Fibroblast of peridontal ligament (primary cell): ENCODE data around the gene TSPAN9.

Source experiments
- DNase-seq: peaks from one replicate; pipeline ENCODE4 v3.0.0-alpha.2; 2010; ENCODE audit errors: extremely low read depth

TSPAN9 gene

GRCh38 chr12:3250034-3250433 lies 172.9 kb downstream of the TSPAN9 start:
- no peak for DNase-seq

DNA sequence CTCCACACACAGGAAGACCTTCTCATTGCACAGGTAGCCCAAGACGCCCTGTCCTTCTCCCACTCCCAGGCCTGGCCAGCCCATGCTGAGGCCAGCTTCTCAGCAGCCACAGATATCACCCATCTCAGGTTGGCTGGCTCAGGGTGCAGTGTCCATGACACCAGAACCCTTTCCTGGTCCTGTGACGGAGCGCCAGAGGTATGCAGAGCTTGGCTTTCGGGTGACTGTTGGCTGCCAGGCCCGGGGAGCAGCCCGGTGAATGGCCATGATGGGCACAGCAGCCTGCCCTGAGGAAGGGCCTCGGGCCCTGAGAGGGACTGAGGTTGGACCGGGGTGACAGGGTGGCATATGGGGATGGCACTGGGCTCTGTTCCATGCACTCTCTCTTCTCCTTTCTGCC lies 173.4 kb downstream of the TSPAN9 start:
- DNase-seq, result no peak

DNA sequence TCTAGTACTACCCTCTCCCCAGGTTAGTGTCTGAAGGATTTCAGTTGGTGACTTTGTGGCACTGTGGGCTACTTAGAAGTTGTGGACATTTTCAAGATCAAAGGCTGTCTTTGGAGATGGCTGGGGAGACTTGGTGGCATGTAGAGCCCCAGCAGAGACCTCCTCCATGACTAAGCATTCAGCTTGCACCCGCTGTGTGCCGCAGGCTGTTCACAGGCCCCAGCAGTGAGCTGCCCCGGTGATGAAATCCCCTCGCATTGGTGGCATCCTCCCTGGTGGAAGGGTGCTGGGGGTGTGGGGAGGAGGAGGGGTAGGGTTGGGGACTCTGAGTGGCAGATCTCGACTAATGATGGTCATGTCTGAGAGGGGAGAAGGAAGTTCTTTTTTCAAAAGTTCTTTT lies 173.9 kb downstream of the TSPAN9 start:
- no peak for DNase-seq

- no peak for DNase-seq
Measured at GRCh38 chr12:3251691-3252090, 174.5 kb downstream of the TSPAN9 start.

GRCh38 chr12:3252450-3252891 lies 175.3 kb downstream of the TSPAN9 start:
- DNase-seq, result peak; percentile 81

DNA sequence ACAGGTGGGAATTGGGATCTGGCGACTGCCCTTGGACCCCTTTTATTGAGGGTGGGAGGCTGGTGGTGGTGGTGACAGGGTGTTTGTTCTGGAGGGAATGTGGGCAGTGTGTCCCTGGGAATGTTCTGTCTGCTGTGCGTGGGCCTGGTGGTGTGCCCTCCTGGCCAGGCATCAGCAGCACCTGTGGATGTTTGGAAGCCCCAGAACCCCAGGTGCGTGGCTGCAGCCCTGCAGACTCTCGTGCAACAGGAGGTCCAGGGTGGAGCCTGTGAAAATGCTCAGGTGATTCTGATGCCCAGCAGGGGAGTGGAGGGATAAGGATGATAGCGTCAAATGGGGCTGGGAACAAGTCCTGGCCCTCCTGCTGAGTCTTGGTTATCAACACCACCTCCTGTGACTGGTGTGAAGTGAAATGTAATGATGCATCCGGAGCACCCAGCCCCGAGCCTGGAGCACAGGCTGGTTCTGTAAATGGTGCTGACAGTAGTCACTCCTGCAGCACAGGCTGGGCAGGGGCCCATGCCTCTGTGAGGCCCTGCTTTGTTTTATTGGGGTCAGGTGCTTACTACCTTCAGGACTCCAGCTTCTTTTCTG lies 176.6 kb downstream of the TSPAN9 start:
- DNase-seq, result no peak

GRCh38 chr12:3255057-3255456 lies 177.9 kb downstream of the TSPAN9 start:
- no peak for DNase-seq

DNA sequence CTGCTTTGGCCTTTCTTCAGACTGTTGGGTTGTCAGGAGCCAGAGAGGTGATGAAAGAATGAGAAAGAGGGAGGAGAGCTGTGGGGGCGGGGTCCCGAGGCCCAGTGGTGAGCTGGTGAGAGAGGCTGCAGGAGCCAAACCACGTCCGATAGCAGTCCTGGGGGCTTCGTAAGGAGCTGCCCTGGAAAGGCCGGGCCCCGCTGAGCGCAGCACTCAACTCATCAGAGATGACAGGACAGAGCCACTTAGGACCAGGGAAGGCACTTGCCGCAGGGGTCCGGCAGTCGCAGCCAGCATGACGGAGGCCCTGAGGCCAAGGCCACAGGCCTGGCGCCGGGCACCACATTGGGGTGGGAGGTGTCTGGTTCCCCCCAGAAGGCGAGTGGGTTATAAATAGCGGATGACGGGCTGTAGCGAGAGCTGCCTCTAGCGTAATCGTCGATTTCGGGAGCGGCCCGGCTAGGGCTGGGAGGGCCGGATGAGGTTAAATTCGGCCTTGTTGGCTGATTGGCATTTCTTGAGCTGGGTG lies 179.0 kb downstream of the TSPAN9 start:
- DNase-seq, result no peak

DNA sequence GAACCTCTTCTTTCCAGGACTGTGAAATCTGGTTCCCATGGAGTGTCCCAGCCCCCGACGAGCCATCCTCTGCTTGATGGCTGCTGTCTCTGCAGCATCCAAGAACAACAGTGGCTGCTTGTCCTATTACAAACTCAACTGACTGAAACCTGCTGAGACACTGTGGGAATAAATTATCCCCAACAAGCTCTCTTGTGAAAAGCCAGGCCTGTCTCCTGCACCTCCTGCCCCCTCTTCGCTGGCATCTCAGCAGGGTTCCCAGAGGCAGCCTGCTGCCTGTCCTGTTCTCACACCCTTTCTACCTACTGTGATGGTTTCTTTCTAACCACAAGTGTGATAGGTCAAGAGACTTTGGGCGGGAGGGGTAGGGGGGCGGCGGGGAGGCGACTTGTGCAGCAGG lies 180.2 kb downstream of the TSPAN9 start:
- no peak for DNase-seq

GRCh38 chr12:3259973-3260372 lies 182.8 kb downstream of the TSPAN9 start:
- DNase-seq, result no peak

GRCh38 chr12:3261782-3262359 lies 184.7 kb downstream of the TSPAN9 start:
- DNase-seq, result peak; percentile 18

- no peak for DNase-seq
Measured at GRCh38 chr12:3262470-3262869, 185.3 kb downstream of the TSPAN9 start.

- no peak for DNase-seq
Measured at GRCh38 chr12:3263282-3263681, 186.1 kb downstream of the TSPAN9 start.

GRCh38 chr12:3263939-3264922 lies 187.1 kb downstream of the TSPAN9 start:
- DNase-seq, result no peak

- no peak for DNase-seq
Measured at GRCh38 chr12:3265406-3265805, 188.2 kb downstream of the TSPAN9 start.

GRCh38 chr12:3266638-3267037 lies 189.5 kb downstream of the TSPAN9 start:
- DNase-seq, result no peak

- DNase-seq, result no peak
Measured at GRCh38 chr12:3267690-3268089, 190.5 kb downstream of the TSPAN9 start.

- DNase-seq, result no peak
Measured at GRCh38 chr12:3269594-3269993, 192.4 kb downstream of the TSPAN9 start.

GRCh38 chr12:3271146-3271545 lies 194.0 kb downstream of the TSPAN9 start:
- no peak for DNase-seq

- DNase-seq, result no peak
Measured at GRCh38 chr12:3271639-3272038, 194.5 kb downstream of the TSPAN9 start.

DNA sequence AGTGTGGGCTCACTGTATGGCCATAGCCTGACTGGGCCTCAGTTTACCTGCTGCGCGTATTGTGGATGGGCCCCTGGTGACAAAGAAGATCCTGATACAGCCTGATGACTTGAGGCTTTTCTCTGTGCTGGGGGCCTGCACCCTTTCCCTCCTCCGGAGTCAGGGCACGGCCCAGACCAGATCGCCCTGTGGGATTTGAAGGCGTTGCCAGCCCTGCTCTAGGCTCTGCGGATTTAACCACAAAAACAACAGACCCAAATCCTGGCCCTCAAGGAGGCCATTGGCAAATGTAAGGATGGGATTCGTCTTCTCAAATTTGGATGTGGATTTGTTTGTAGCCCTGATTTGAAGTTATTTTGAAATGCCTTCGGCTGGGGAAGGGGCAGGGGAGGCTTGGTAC lies 195.8 kb downstream of the TSPAN9 start:
- no peak for DNase-seq

DNA sequence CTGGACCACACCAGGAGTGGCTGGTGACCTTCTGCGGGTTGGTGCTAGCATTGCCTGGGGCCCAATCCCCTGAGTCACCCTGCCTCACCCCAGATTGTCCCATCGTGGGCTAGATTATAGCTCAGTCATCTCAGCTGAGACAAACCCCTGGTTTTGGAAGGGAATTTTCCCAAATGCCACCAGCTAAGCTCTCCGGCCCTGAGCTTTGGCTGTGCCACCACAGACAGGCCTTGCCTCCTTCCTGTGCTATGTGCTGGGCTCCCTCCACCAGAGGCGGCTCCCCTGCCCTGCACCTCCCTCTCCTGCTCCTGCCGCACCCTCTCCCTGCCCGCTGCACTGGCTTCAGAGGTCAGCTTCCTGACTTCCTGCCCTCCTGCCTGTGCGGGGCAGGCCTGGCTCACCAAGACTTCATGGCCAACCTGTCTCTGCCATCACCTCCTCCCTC lies 196.3 kb downstream of the TSPAN9 start:
- peak; percentile 5 for DNase-seq
